ENCODE results near the gene DDR2. TPM values are rescaled to one million over a fixed set of nuclear protein-coding genes. Genes with fewer than 3 reads are reported as not detected.

The DDR2 gene
- total and polyA plus RNA-seq, 2 of the 4 experiments (the other 2 are of a cell fraction): 66.1 to 245 TPM

DNA sequence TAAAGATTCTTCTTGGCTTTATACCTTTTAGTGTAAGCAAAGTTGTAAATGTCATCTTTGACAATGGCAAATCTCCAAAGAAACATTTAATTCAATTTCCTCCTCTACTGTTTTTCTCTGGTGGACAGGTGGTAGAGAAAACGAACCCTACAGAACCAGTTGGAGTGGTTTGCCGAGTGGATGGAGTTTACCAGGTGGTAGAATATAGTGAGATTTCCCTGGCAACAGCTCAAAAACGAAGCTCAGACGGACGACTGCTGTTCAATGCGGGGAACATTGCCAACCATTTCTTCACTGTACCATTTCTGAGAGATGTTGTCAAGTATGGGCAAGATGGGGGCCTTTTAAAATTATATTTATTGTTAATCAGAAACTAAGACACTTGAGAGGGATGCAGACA lies 44.9 kb upstream of the DDR2 start:
- no peak overlapping the region for H3K4ac ChIP-seq (ENCODE audit: low read depth, low read length)
- H3K4me3 ChIP-seq (ENCODE audit: insufficient read depth, low read depth, low read length): no peak overlapping the region
- no peaks in the 10 kb centered on the region for H3K27me3 ChIP-seq (ENCODE audit: control insufficient read depth, insufficient read depth, low read length)
- H3K9me1 ChIP-seq (ENCODE audit: insufficient read depth, low read length): peaks cover 3% of the 10 kb centered on the region; the same call in 1 of the 2 replicates
- H2BK20ac ChIP-seq (ENCODE audit: low read depth, low read length): no peak overlapping the region
- no peak overlapping the region for H2AK5ac ChIP-seq (ENCODE audit: low read depth, low read length)
- H4K8ac ChIP-seq (ENCODE audit: low read depth in 2 of 2, low read length in 2 of 2): no peak overlapping the region
- POLR2A ChIA-PET (ENCODE audit: unreplicated experiment): no interaction called here
- no peak overlapping the region for H4K91ac ChIP-seq (ENCODE audit: insufficient read depth, low read depth, low read length)
- no peaks in the 10 kb centered on the region for H3K9me3 ChIP-seq (ENCODE audit: control insufficient read depth, insufficient read depth, low read length)
- in situ Hi-C loops (cut with MboI; ENCODE audit: low sequenced_read_pairs) (no loop called here), dilution Hi-C loops (cut with HindIII; ENCODE audit: low sequenced_read_pairs, unreplicated experiment) (no loop called here), intact Hi-C loops (cut with micrococcal nuclease) (no loop called here)
- CTCF ChIA-PET: no interaction called here
- TF ChIP-seq RAD21 (IDR thresholded peaks at IDR 0.05; ENCODE audit: low read length) (no peak), RCOR1 (IDR thresholded peaks at IDR 0.05; ENCODE audit: insufficient replicate concordance, low read length) (no peak), MXI1 (IDR thresholded peaks at IDR 0.05; ENCODE audit: borderline replicate concordance, low read depth, low read length) (no peak), NFE2L2 (IDR thresholded peaks at IDR 0.05; ENCODE audit: low read depth, low read length) (no peak), RFX5 (IDR thresholded peaks at IDR 0.05; ENCODE audit: low read depth, low read length) (no peak), MAZ (IDR thresholded peaks at IDR 0.05; ENCODE audit: borderline replicate concordance, low read depth, low read length) (no peak), POLR2A (IDR thresholded peaks at IDR 0.05; ENCODE audit: low read depth, low read length) (no peak), CEBPB (IDR thresholded peaks at IDR 0.05; ENCODE audit: low read depth, low read length) (no peak), FOS (IDR thresholded peaks at IDR 0.05; ENCODE audit: low read depth, low read length) (no peak), BHLHE40 (IDR thresholded peaks at IDR 0.05; ENCODE audit: low read depth, low read length) (no peak)
- TF ChIP-seq, protein P1, sequence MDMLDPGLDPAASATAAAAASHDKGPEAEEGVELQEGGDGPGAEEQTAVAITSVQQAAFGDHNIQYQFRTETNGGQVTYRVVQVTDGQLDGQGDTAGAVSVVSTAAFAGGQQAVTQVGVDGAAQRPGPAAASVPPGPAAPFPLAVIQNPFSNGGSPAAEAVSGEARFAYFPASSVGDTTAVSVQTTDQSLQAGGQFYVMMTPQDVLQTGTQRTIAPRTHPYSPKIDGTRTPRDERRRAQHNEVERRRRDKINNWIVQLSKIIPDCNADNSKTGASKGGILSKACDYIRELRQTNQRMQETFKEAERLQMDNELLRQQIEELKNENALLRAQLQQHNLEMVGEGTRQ (IDR thresholded peaks at IDR 0.05; ENCODE audit: low read depth, low read length): no peak
- TF ChIP-seq, protein P2, sequence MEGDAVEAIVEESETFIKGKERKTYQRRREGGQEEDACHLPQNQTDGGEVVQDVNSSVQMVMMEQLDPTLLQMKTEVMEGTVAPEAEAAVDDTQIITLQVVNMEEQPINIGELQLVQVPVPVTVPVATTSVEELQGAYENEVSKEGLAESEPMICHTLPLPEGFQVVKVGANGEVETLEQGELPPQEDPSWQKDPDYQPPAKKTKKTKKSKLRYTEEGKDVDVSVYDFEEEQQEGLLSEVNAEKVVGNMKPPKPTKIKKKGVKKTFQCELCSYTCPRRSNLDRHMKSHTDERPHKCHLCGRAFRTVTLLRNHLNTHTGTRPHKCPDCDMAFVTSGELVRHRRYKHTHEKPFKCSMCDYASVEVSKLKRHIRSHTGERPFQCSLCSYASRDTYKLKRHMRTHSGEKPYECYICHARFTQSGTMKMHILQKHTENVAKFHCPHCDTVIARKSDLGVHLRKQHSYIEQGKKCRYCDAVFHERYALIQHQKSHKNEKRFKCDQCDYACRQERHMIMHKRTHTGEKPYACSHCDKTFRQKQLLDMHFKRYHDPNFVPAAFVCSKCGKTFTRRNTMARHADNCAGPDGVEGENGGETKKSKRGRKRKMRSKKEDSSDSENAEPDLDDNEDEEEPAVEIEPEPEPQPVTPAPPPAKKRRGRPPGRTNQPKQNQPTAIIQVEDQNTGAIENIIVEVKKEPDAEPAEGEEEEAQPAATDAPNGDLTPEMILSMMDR (conservative IDR thresholded peaks at IDR 0.05; ENCODE audit: low read depth, low read length): no peak
- TF ChIP-seq, protein P3, sequence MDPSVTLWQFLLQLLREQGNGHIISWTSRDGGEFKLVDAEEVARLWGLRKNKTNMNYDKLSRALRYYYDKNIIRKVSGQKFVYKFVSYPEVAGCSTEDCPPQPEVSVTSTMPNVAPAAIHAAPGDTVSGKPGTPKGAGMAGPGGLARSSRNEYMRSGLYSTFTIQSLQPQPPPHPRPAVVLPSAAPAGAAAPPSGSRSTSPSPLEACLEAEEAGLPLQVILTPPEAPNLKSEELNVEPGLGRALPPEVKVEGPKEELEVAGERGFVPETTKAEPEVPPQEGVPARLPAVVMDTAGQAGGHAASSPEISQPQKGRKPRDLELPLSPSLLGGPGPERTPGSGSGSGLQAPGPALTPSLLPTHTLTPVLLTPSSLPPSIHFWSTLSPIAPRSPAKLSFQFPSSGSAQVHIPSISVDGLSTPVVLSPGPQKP (IDR thresholded peaks at IDR 0.05; ENCODE audit: borderline replicate concordance, low read depth, low read length): no peak
- H4K5ac ChIP-seq (ENCODE audit: low read depth, low read length): no peak overlapping the region
- no peak overlapping the region for H2AFZ ChIP-seq (replicated peaks; ENCODE audit: low read length, poor library complexity)
- no peak overlapping the region for H2BK120ac ChIP-seq (ENCODE audit: low read depth, low read length)
- no peak overlapping the region for H3K14ac ChIP-seq (replicated peaks; ENCODE audit: low read depth, low read length)
- no CpG with 5 or more reads among the region's 6 CpGs for WGBS, 2 experiments (ENCODE audit: extremely low coverage in 2 of 2, insufficient read length in 1 of 2)
- peaks cover 27 to 45% of the 10 kb centered on the region in 2 experiments for H3K79me1 ChIP-seq (ENCODE audit: low read depth in 1 of 2, low read length in 2 of 2)
- no TSS peak for BruUV-seq (replicated peaks)
- no peak overlapping the region for H2BK15ac ChIP-seq (ENCODE audit: low read depth, low read length)
- no peak overlapping the region for H3K27ac ChIP-seq (ENCODE audit: insufficient read depth, low read length)
- DNase-seq (no peak), ATAC-seq (ENCODE audit: low read depth) (no peak)
- no peak overlapping the region for H3K56ac ChIP-seq (ENCODE audit: extremely low read depth, insufficient read depth, low read length)
- no peak overlapping the region for H3K4me2 ChIP-seq (ENCODE audit: low read depth, low read length)
- no peaks in the 10 kb centered on the region for H3K4me1 ChIP-seq (ENCODE audit: control insufficient read depth, insufficient read depth, low read length)
- no peak overlapping the region for H2BK5ac ChIP-seq (ENCODE audit: low read depth, low read length, poor library complexity, severe bottlenecking)
- no peak overlapping the region for H3K18ac ChIP-seq (ENCODE audit: low read depth, low read length)
- H4K20me1 ChIP-seq (ENCODE audit: insufficient read depth, low read length): peaks cover 3% of the 10 kb centered on the region
- no peak overlapping the region for H3K9ac ChIP-seq (ENCODE audit: low read depth, low read length)
- no peak overlapping the region for H3K23ac ChIP-seq (ENCODE audit: low read depth, low read length)
- H3K36me3 ChIP-seq (ENCODE audit: control insufficient read depth, insufficient read depth, low read length): peaks cover 35% of the 10 kb centered on the region
- H2AK9ac ChIP-seq (replicated peaks; ENCODE audit: low read depth, low read length, poor library complexity): no peak overlapping the region

Data from IMR-90 (cell line).